HG03520 (cell line): ENCODE results near the gene GRAMD4.

Experiments
- ATAC-seq: cut with Tn5 transposase; IDR thresholded peaks from one replicate; pipeline ENCODE4 v1.9.1; 2021; ENCODE audit warnings: mild to moderate bottlenecking, moderate library complexity; ENCODE audit not compliant: unreplicated experiment

GRAMD4 gene

DNA sequence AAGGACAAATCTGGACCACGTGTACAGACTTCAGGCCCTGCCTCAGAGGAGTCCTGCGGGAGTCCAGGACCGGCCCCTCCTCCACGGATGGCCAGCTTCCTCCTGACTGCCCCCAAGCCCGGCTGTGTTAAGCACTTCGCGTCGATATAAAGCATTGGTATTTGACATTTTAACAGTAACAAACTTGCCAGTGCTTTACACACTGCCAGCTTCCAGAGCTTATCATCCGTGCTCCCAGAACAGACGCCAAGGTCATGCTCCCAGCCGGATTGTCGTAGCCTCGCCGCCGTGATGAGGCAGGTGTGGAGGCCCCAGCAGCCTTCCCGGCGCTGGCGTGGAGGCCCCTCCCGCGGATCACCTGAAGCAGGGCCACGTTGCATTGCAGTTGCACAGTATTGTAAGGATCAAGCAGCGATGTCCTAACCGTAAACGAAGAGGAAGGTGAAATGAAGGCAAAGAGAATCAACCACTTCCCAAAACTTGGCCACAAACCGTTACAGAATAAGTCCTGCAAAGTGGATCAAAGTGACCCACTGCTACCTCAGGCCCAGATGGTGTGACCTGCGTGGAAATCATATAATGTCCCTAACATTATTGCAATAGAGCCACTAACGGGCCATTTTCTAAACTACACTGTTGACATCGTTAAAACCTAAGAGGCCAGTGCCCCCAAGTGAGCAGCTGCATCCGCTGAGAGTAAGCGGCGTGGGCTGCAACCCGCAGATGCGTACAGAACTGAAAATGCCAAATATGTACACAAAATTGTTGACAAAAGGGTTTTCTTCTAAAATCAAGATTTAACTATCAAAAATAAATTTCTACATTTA, 66.2 kb downstream of the GRAMD4 start:
- no peak for ATAC-seq

DNA sequence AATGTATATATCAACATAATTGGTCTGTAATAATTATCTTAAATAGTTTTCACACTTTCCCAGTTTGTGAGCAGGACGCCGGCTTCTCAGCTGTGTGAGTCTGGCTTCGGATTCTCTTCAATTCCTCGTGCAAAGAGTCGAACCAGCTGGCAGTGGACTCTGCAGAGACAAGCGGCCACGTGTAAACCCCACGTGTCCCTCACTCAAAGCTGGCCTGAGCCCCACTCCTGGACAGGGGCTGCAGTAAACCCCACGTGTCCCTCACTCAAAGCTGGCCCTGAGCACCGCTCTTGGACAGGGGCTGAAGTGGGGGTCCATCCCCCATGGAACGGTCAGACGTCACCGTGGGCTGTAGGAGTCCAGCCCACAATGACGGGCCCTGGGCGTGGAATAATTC, 66.9 kb downstream of the GRAMD4 start:
- no peak for ATAC-seq

DNA sequence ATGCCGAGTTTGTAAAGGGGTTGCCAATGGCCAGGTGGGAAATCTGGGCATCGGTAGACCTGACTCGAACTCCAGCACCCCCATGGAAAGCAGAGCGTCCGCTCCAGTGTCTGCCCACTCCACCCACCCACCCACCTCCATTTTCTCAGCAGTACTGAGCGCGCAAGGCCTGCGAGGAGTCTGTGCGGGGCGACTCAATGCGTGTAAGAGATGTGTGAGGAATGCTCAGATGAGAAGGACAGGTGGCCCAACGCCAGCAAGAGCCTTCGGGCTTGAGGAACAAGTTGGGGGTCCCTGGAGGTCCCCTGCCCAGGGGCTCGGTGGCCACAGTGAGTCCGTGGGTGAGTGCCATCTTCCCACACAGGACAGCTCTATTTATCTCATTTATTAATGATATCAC, 67.3 kb downstream of the GRAMD4 start:
- no peak for ATAC-seq

DNA sequence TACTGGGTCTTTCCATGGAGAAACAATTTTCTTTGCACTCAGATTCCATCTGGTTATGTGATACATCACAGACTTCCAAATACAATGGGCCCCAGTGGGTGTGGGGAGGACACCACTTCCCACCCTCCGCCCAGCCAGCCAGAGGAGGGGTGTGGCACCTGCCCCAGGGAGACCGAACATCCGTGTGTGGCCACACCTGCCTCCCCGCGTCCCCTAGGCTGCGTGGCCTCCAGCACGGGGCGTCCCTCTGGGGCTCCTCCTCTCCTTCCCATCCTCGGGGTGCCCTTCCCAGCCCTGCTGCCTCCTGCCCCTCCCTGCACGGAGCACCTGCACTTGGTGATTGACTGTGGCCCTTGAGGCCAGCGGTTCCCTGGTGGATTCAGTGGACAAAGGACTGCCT, 68.8 kb downstream of the GRAMD4 start:
- no peak for ATAC-seq

DNA sequence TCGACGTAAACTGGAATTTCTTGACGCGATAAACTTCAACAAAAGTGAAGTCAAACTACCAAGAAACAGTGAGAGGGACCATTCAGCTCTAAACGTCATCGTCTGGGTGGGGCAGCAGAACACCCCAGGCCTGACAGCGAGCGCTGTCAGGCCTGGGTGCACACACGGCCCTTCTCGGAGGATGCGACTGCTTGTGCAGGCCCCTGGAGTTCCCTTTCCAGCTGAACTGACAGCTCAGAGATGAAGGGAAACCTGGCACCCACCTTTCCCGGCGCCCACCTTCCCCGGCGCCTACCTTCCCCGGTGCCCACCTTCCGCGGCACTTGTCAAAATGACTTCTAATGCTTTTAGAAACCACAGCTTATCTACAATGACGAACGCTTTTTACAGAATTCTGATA, 70.0 kb downstream of the GRAMD4 start:
- no peak for ATAC-seq

DNA sequence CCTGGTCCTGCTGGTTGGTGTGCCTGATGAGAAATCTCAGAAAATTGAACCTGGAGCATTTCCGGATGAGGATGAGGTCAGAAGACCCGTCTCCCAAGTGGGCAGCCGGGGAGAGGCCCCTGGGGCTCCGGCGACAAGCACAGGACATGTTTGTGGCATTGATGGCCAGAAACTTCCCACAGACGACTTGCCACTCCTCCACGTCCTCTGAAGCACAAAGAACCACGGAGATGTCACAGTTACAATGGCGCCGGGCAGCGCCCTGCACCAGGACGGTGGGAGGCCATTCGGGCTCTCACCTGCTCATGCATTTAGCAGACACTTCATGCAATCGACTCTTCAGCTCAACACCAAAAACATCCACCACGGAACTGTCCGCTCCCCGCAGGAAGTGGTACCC, 71.4 kb downstream of the GRAMD4 start:
- ATAC-seq: no peak

DNA sequence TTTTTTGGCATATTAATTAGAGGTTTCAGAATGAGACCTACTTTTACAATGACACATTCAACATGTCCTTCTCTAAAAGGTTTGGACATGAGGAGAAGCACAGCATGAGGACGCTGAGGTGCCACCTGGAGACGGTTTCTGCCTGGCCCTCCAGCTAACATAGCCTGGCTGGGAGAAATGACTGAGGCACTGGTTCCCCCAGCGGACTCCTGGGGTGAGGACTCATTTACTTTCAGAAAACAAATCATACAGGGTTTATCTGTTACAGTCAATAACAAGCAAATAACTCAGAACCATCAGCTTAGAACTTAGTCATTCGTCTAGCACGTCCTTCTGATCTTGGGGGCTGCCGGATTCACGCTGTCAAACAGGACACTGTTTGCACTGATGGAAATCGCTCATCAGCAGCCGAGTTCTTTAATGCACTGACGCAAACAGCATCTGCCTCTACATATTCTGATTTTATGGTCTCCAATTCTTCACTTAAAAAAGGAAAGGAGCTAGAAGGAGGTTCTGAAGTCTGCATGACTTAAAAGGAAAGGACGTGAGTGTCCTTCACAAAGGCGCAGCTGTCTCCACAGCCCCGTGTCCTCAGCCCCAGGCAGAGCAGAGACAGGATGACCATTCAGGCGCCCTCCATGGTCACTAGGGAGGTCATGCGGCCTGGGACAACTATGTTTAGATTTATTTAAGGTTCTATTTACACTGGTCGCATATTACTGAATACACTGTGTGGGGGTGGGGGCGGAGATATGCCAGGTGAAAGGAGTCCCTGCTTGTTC, 73.6 kb downstream of the GRAMD4 start:
- no peak for ATAC-seq

DNA sequence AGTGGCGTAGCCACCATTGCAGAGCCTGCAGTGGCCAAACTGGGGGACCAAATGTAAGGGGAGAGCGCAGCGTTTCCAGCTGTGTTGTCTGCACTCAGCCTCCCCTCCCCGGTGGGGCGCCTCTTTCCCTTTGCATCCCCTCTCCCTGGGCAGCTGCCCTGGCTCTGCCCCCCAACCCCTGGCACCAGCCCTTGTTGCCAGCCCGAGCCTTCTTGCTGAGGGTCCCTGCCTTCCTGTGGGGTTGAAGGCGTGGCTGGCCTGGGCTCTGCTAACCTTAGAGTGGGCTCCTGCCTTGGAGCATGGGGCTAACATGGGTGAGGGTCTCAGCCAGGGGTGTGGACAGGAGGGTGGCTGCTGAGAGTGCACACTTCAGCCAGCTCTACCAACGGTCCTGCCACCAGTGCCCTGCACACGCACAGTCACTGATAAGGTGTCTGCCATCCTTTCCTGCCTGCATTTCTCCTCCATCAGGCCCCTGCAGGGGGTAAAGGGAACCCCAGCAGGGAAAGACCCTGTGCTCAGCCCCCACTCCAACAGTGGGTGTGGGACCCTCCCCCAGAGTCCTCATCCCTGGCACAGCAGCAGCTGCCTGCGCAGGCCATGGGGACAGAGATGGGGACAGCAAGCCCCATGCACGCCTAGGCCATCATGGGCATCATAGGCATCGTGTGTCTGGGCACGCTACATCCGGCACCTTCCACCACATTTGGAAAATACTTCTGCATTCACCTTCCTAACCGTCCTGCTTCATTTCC, 74.4 kb downstream of the GRAMD4 start:
- no peak for ATAC-seq

DNA sequence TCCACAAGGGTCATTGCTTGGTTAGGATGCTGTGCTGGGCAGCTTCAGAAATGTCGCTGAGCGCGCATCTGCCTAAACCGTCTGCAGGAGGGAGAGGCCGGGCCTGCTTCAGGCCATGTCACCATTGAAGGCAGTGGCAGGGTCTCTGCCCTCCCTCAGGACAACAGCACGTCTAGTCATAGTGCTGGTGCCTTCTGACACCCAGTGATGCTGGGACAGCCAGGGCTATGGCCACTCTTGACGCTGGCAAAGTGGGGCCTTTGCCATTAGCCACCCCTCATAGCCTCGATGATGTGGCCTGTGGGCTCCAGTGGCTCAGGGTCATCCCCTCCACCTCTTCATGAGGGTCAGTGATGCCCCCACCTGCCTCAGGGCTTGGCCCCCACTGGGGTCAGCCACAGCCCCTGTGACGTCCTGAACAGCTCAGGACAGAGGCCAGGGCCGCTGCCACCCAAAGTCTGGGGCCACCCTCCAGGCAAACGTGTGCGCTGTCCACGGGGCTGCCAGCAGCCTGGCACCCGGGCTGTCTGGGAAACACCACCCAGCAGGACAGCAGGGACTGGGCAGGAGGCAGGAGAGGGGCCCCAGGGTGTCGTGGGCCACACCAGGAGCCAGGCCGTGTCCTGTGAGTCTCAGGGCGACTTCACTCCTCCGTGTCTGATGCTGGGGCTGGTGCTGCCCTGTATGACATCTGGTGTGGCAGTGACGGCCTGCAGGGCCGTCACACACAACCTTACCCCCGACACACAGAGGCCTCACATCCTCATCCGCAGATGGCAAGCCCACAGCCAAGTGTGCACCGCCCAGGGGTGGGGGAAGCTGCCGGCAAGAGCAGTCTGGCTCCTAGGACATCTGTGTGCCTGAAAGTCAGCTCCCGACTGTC, 75.4 kb downstream of the GRAMD4 start:
- ATAC-seq: no peak

DNA sequence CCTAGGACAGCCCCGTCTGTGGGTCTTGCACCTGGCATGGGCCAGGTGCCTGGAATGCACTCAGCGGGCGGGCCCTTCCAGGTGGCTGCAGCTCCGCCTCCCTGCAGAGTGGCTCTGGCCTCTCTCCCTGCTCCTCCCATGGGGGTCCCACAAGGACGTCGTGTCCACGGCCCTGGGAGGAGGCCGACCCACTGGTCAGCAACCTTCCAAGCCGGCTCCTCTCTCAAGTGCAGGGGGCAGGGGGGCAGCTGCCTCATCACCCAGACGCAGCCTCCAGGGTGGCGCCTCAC, 76.0 kb downstream of the GRAMD4 start:
- ATAC-seq: no peak

DNA sequence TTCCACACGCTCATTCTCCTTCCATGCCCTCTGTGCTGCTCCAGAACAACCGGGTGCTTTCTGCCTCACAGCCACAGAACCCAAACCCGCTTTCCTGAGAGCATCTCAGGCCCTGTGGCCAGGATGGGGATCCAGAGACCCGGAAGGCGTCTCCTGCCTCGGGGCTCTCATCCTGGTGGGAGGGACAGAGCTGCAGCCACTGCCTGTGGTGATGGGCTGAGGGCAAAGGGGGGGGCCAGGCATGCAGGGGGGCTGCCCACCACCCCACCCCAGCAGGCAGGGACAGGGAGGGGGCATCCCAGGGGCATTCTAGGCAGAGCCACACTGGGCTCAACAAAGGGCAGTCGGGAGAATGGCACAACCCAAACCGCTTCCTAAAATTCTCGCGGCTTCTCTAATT, 76.4 kb downstream of the GRAMD4 start:
- no peak for ATAC-seq

DNA sequence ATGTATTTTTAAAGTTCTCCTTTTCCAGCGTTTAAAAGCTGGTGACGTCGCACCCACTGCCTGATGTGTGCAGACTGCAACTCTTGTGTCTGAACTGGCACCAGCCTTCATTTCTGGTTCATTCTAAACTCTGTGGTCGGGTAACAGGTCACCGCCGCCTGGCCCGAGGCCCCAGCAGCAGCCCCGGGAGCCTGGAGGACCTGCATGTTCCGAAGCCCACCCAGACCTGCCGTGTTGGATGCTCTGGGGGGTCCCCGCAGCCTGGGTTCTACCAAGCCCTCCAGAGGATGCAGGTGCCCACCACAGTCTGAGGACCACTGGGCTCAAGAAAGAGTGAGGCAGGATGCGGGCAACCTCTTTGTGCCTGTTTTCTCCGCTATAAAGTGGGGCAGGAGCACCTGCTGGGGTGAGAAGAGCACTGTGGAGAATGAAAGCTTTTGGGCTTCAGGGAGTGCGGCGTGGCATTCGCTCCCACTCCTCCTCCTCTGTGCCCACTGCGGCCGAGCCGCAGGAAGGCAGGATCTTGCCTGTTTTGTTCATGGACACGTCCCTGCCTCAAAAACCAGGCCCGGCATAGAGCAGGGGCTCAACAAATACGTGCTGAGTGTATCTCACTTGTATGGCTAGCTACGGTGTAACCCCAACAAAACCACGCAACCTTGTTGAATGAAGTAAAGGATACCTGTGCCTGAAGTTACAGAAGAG, 77.8 kb downstream of the GRAMD4 start:
- ATAC-seq: no peak

DNA sequence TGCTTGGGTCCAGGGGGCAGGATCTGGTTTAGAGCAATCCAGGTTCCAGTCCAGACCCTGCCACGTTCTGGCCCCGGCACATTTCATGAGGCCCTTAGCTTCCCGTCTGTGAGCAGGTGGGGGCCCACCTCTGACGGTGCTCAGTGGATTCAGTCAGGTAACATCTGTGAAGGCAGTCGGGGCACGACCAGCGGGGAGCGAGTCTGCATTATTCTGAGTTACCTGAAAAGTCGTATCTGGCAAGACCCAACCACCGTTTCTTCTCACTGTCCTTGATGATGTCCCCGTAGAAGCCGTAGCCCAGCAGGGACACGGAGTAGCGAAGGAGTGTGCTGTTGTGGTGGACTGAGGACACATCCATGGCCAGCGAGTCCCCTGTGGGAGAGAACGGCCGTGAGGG, 78.9 kb downstream of the GRAMD4 start:
- ATAC-seq: no peak

DNA sequence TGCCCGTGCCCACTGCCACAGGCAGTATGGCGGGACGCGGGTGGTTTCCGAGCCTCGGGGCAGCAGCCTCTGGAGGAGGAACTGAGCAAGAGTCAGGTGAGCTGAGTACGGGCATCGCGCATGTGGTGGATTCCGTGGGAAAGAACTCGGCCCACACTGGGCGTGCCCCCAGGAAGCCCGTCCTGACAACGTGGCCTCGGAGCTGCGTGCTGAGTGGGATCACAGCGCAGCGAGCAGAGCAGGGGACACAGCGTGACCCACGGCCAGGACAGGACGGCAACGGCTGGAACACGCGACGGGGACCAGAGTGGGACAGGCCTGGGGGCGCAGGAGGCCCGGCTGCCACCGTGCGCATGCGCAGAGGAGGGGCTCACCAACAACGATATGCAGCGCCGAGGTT, 81.1 kb downstream of the GRAMD4 start:
- ATAC-seq: no peak

DNA sequence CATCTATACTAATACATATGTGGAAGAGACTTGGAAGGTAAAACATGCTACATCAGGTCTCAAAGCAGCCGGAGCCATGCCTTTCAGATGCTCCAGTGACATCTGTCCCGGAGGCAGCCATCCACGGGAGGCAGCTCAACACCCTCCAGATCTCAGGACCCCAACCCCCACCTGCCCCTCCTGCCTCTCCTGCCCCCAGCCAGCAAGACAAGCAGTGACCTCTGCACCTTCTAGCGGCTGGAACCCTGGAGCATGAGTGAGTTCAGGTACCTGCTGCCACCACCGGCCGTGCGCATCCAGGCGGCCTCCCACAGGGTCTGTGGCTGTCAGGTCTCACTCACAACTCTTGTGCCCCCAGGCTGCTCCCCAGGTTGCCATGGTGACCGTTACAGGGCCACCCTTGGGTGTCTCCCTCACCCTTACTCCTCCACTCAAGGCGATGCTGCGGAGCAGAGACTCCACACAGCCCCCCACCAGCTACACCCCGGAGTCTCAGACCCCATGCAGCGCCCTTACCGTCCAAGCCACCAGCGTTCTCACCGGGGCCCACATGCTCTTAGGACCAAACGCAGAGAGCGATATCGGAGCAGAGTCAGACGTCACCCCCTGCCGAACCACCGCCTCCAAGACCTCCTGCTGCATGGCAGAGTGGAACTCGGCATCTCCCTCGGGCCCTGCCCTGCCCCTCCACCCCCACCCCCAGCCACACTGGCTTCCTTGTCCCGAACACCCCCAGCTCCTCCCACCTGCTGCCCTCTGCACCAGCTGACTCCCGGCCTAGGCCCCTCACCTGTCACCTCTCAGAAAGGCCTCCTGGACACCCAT, 83.2 kb downstream of the GRAMD4 start:
- ATAC-seq: no peak

DNA sequence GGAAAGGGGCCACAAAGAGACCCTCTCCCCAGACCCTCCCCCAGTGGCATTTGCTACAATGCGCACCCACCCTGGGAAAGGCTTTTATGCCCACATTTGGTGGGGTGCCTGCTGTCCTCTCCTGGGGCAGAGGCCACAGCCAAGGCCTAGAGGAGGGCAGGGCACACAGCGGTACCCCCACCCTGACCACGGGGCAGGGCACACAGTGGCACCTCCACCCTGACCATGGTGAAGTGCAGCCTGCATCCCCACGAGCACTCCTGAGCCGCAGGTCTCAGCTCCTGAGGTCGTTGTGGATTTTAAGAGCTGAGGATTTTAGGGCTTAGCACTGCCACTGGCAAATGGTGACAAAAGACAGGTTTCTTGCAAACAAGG, 83.8 kb downstream of the GRAMD4 start:
- ATAC-seq: no peak

DNA sequence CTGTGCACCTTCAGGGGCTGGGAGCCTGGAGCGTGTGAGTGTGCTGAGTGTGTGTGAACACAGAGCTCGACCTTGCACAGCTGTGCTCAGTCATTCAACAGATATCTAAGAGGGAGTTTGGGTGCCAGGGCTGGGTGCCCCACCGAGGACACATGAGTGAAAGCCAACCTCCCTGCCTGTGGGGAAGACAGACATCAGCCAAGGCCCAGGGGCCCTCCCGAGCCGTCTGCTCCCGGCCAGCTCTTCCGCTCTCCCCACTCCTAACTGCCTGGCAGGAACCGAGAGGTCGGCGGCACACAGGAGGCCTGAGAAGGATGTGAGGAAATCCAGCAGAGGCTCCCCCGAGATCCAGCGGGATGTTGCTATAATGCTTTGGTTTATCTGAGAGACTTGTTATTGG, 85.9 kb downstream of the GRAMD4 start:
- ATAC-seq: no peak

DNA sequence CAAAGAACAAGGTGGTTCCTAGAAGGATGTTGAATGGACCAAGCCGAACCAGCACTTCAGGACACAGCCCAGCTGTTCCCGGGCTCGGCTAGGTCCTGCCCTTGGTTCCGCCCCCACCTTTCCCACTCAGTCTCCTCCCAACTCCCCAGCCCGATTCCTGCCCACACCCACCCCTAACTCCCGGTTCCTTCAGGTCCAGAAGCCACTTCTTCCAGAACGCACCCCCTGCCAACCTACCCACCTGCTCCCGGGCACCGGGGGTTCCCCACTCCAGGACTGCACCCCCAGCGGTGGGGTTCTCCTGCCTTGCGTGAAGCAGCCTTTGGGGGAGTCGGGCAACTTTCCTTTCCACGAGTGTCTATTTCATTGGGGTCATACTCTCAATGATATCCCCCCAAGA, 87.1 kb downstream of the GRAMD4 start:
- ATAC-seq: no peak

DNA sequence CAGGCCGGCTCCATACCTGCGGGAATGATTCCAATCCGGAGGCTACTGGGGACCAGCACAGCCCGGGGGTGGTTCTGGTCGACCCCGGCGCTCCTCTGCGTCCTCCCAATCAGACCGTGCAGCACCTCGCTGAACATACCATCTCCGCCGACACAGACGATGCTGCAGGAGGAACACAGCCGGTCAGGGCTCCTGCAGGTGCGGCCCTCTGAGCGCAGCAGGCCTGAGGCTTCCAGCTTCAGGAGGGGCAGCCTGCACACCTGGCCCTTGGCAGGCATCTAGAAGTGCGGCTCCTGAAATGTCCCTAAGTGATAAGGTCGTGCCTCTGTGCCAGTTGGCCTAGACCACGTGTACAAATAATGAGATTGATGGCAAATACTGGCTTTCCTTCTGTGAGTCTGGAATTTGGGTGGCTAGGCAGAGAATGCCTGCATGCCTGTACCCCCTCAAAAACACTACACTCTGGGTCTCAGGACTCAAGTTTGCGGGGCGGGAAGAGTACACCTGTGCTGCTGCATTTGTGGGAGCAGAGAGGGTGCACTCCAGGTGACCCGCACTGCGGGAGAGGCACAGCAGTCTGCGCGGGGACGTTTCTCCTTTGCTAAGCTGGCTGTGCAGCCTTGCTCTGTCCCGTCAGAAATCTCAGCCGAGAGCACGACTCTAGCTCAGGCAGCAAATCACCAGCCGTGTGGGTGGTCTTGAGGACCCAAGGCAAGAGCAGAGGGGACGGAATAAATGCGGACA, 87.8 kb downstream of the GRAMD4 start:
- ATAC-seq: no peak
